Endothelial cell of umbilical vein (primary cell): ENCODE data around the gene AMFR. TPM values are rescaled to one million over a fixed set of nuclear protein-coding genes. Genes with fewer than 3 reads are reported as not detected.

Source experiments
- BruUV-seq: library from RNA; stranded (reverse); fragments of 400-500 nt; replicated peaks from 2 replicates; lab custom pipeline; 2021; lab: Mats Ljungman, UMichigan
- CTCF ChIA-PET: fragments of 300-600, 350-600 bp; sonication (Branson Sonifier 250); formaldehyde crosslinking; loops from one replicate; lab custom pipeline; 2021; ENCODE audit warnings: antibody characterized with exemption, inconsistent platforms; lab: Charles Lee
- POLR2A ChIA-PET: fragments of 300-600, 350-600 bp; sonication (Branson Sonifier 250); formaldehyde crosslinking; loops from one replicate; lab custom pipeline; 2021; ENCODE audit warnings: antibody characterized with exemption, inconsistent platforms; lab: Charles Lee
- DNase-seq: peaks from one replicate; pipeline ENCODE4 v3.0.0-alpha.2; 2011; ENCODE audit warnings: low read depth, low spot score
- FAIRE-seq: peaks from 2 replicates; lab custom pipeline; 2011; peaks lifted over from hg19 to GRCh38; lab: Jason Lieb, UNC
- H2AFZ ChIP-seq: 2 replicates; pipeline ENCODE4 v1.6.0; 2012; ENCODE audit warnings: low read depth, low read length, control low read depth, inconsistent platforms
- H3K27ac ChIP-seq: 2 replicates; pipeline ENCODE4 v1.5.1; 2011; ENCODE audit warnings: low read depth, mild to moderate bottlenecking, control low read depth, low read length, moderate library complexity; ENCODE audit not compliant: insufficient read depth
- H3K27me3 ChIP-seq, 2 experiments: 2 replicates each; pipeline versions ENCODE4 v1.6.0 to v1.6.1; 2011; ENCODE audit warnings: low read length in 2 of 2, mixed read lengths in 1 of 2; ENCODE audit not compliant: control insufficient read depth in 2 of 2, insufficient read depth in 2 of 2
- H3K36me3 ChIP-seq, 2 experiments: 2 replicates in 1 of 2; 3 replicates in 1 of 2; pipeline ENCODE4 v1.5.1; 2011; ENCODE audit warnings: low read length in 2 of 2, mild to moderate bottlenecking in 1 of 2, moderate library complexity in 1 of 2; ENCODE audit not compliant: control insufficient read depth in 2 of 2, insufficient read depth in 2 of 2; ENCODE audit errors: extremely low read depth in 1 of 2
- H3K4me1 ChIP-seq: 3 replicates; pipeline ENCODE4 v1.5.1; 2011; ENCODE audit warnings: mild to moderate bottlenecking, low read length; ENCODE audit not compliant: control insufficient read depth, insufficient read depth; ENCODE audit errors: extremely low read depth
- H3K4me2 ChIP-seq: 2 replicates; pipeline ENCODE4 v1.6.1; 2011; ENCODE audit warnings: low read length, control low read depth, mixed read lengths; ENCODE audit not compliant: insufficient read depth
- H3K4me3 ChIP-seq, 3 experiments: fragments of 200-600 bp in 1 of 3; sonication (generic), shearing (Covaris generic) in 1 of 3; replicated peaks in 1 of 3; 2 replicates each; pipeline ENCODE4 v1.5.1; 2011 to 2016; ENCODE audit warnings: control low read depth in 3 of 3, low read length in 3 of 3, mild to moderate bottlenecking in 2 of 3, inconsistent platforms in 1 of 3, low read depth in 1 of 3, moderate library complexity in 1 of 3; ENCODE audit not compliant: insufficient read depth in 1 of 3
- H3K79me2 ChIP-seq: 2 replicates; pipeline ENCODE4 v1.6.0; 2012; ENCODE audit warnings: low read length, inconsistent platforms; ENCODE audit not compliant: control insufficient read depth, insufficient read depth
- H3K9ac ChIP-seq: replicated peaks from 2 replicates; pipeline ENCODE3; 2011; ENCODE audit warnings: low read length, control low read depth; ENCODE audit not compliant: insufficient read depth; ENCODE audit errors: extremely low read depth
- H3K9me1 ChIP-seq: replicated peaks from 3 replicates; pipeline ENCODE4 v1.6.0; 2011; ENCODE audit warnings: mild to moderate bottlenecking, low read length; ENCODE audit not compliant: control insufficient read depth, insufficient read depth; ENCODE audit errors: extremely low read depth
- H3K9me3 ChIP-seq: replicated peaks from 2 replicates; pipeline ENCODE4 v1.5.1; 2012; ENCODE audit warnings: low read length, inconsistent platforms; ENCODE audit not compliant: control insufficient read depth, insufficient read depth
- H4K20me1 ChIP-seq: replicated peaks from 2 replicates; pipeline ENCODE3; 2011; ENCODE audit warnings: mild to moderate bottlenecking, low read length; ENCODE audit not compliant: control insufficient read depth, insufficient read depth; ENCODE audit errors: extremely low read depth
- EZH2 ChIP-seq: IDR thresholded peaks from 2 replicates; pipeline ENCODE4 v1.6.1; 2012; ENCODE audit warnings: borderline replicate concordance, low read depth, mild to moderate bottlenecking, moderate library complexity, low read length, inconsistent platforms; ENCODE audit not compliant: severe bottlenecking
- FOS ChIP-seq: IDR thresholded peaks from 2 replicates; pipeline ENCODE4 v1.6.1; 2011; ENCODE audit warnings: mild to moderate bottlenecking, low read length, moderate library complexity, borderline replicate concordance; ENCODE audit not compliant: insufficient read depth
- GATA2 ChIP-seq: IDR thresholded peaks from 2 replicates; pipeline ENCODE4 v1.7.0; 2011; ENCODE audit warnings: low read depth, mild to moderate bottlenecking, moderate library complexity, mixed read lengths, low read length; ENCODE audit not compliant: insufficient read length, insufficient read depth
- JUN ChIP-seq: IDR thresholded peaks from 2 replicates; pipeline ENCODE4 v1.6.1; 2011; ENCODE audit warnings: borderline replicate concordance, low read depth; ENCODE audit not compliant: insufficient read length, insufficient read depth
- MYC ChIP-seq: IDR thresholded peaks from one replicate; pipeline ENCODE4 v1.6.1; 2011; ENCODE audit warnings: mild to moderate bottlenecking, low read depth, low read length
- POLR2A ChIP-seq: IDR thresholded peaks from 2 replicates; pipeline ENCODE4 v1.6.1; 2012; ENCODE audit warnings: low read depth, mild to moderate bottlenecking, control low read depth, low read length
- POLR2AphosphoS5 ChIP-seq: IDR thresholded peaks from 2 replicates; pipeline ENCODE4 v1.6.1; 2012; ENCODE audit warnings: low read depth, mild to moderate bottlenecking, control low read depth, low read length, moderate library complexity; ENCODE audit not compliant: insufficient read depth
- dilution Hi-C: fragments of 300-500 bp; cut with MboI; formaldehyde crosslinking; loops from one replicate; pipeline ENCODE4 v1.15.0; 2019; ENCODE audit warnings: low sequenced_read_pairs; ENCODE audit not compliant: extremely low pct_ligation_motif_present
- intact Hi-C: fragments of 100-400 bp; cut with micrococcal nuclease; formaldehyde crosslinking; loops from one replicate; pipeline ENCODE4 v1.10.0; 2022
- polyA plus RNA-seq, 4 experiments: library from polyadenylated mRNA; depleted of rRNA in 3 of 4; stranded (reverse) in 3 of 4; unstranded in 1 of 4; fragments of >200 nt; gene quantifications; 2 replicates each; pipeline versions ENCODE4 v1.2.1 to v1.2.3, GENCODE V29; 2011 to 2012; ENCODE audit warnings: missing spikeins in 1 of 4
- total RNA-seq: library from RNA; stranded (reverse); gene quantifications from 2 replicates; pipeline ENCODE4 v1.2.3, GENCODE V29; 2021
- TF ChIP-seq, protein P1 (sequence below), 2 donors: IDR thresholded peaks; 1 replicate in 1 of 2; 2 replicates in 1 of 2; pipeline ENCODE4 v1.5.1; 2011; ENCODE audit warnings: low read length in 2 of 2, mild to moderate bottlenecking in 2 of 2, moderate library complexity in 2 of 2, control low read depth in 1 of 2, inconsistent platforms in 1 of 2, low read depth in 1 of 2; ENCODE audit not compliant: insufficient read depth in 1 of 2; ENCODE audit errors: extremely low read depth in 1 of 2
- TF ChIP-seq, protein P2 (sequence below): IDR thresholded peaks from 2 replicates; pipeline ENCODE4 v1.6.1; 2011; ENCODE audit not compliant: insufficient read depth, insufficient read length

AMFR gene
- total and polyA plus RNA-seq, 2 donors (not counting 3 experiments of a cell fraction or from before 2014, with no cell fraction given): 66.5 to 71.7 TPM

DNA sequence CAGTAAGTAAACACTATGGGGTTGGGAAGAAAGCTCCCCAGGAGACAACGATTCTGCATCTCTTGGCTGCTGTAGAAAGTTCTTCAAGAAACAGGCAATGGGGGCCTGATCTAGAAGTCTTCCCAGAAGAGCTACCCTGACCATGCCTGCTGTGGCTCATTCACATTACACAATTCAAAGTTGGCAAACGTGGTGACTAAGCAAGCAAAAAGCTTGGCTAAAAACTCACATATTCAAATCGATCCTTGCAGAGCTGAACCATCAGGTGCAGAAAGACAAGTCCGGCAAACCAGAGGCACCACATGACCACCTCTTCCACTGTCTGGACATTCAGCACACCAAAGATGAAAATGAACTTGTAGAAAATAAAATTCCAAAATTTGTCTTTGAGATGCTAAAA, 16.1 kb downstream of the AMFR start:
- FAIRE-seq: no peak
- peaks cover 14 to 18% of the 10 kb centered on the region in 2 experiments for H3K36me3 ChIP-seq

DNA sequence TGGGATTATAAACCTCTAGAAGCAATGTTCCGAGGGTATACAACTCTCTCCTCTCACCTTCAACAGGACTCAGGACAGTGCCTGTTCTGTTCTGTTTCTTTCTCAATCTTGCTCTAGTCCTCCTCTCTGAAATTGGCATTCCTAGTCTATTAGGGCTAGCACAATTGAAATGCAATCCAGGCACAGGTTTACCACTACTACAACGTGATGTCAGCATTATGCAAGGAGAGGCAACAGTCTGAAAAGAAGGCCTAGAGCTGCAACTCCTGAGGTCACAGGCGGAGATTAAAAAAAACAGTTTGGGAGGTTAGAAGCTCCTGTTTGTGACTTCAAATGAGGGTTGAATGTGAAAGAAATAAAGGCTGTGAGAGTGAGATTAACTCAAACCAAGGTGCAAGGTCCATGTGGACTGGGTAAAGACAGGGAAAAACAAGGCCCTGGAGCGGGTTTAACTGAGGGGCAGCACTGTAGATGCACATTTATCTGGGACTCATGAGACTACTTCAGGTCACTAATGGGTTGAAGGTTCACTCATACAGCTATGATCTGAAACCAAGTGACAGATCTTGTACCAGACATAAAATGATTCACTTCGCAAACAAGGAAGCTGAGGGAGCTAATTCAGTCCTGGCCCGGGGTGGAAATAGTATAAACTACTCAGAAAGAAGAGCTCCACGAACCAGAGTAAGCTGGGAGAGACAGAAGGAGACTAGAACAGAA, 16.8 kb downstream of the AMFR start:
- no TSS peak for BruUV-seq
- Histone ChIP-seq H3K27me3 (no peaks in the 10 kb centered on the region), H3K79me2 (no peaks in the 10 kb centered on the region), H3K9me1 (no peaks in the 10 kb centered on the region), H3K27ac (no peak overlapping the region), H2AFZ (no peak overlapping the region), H4K20me1 (no peaks in the 10 kb centered on the region), H3K9ac (no peak overlapping the region), H3K4me1 (no peaks in the 10 kb centered on the region), H3K4me2 (no peak overlapping the region), H3K9me3 (no peaks in the 10 kb centered on the region), H3K4me3 (no peak overlapping the region), H3K36me3 (peaks cover 14 to 18% of the 10 kb centered on the region in 2 experiments)
- TF ChIP-seq FOS (no peak), JUN (no peak), GATA2 (no peak), POLR2AphosphoS5 (no peak), EZH2 (no peak), MYC (no peak), POLR2A (no peak)
- TF ChIP-seq, protein P1, sequence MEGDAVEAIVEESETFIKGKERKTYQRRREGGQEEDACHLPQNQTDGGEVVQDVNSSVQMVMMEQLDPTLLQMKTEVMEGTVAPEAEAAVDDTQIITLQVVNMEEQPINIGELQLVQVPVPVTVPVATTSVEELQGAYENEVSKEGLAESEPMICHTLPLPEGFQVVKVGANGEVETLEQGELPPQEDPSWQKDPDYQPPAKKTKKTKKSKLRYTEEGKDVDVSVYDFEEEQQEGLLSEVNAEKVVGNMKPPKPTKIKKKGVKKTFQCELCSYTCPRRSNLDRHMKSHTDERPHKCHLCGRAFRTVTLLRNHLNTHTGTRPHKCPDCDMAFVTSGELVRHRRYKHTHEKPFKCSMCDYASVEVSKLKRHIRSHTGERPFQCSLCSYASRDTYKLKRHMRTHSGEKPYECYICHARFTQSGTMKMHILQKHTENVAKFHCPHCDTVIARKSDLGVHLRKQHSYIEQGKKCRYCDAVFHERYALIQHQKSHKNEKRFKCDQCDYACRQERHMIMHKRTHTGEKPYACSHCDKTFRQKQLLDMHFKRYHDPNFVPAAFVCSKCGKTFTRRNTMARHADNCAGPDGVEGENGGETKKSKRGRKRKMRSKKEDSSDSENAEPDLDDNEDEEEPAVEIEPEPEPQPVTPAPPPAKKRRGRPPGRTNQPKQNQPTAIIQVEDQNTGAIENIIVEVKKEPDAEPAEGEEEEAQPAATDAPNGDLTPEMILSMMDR (IDR thresholded peaks at IDR 0.05; ENCODE audit: extremely low read depth in 1 of 2, insufficient read depth in 1 of 2, low read depth in 1 of 2, low read length in 2 of 2): no peak
- TF ChIP-seq, protein P2, sequence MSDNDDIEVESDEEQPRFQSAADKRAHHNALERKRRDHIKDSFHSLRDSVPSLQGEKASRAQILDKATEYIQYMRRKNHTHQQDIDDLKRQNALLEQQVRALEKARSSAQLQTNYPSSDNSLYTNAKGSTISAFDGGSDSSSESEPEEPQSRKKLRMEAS: no peak
- CTCF ChIA-PET: interaction anchor here (1.2 kb wide), 1 partner anchor 9 kb away, joined by 3 read pairs; no protein-coding TSS in a partner anchor
- POLR2A ChIA-PET: no interaction called here
- no peak for FAIRE-seq
- DNase-seq: no peak
- dilution Hi-C loops: no loop called here
- intact Hi-C loops: no loop called here

More for the DNA sequence above, 16.1 kb downstream of the AMFR start:
- ChIA-PET POLR2A (no interaction called here), CTCF (interaction anchor here (1.2 kb wide), 1 partner anchor 9 kb away, joined by 3 read pairs; no protein-coding TSS in a partner anchor)
- Histone ChIP-seq H3K9ac (no peak overlapping the region), H3K27ac (no peak overlapping the region), H3K4me1 (no peaks in the 10 kb centered on the region), H3K4me3 (no peak overlapping the region), H3K79me2 (no peaks in the 10 kb centered on the region), H3K27me3 (no peaks in the 10 kb centered on the region), H3K4me2 (no peak overlapping the region), H4K20me1 (no peaks in the 10 kb centered on the region), H3K9me3 (no peaks in the 10 kb centered on the region), H2AFZ (no peak overlapping the region), H3K9me1 (no peaks in the 10 kb centered on the region)
- DNase-seq: no peak
- TF ChIP-seq, protein P2: no peak
- no peak for TF ChIP-seq MYC
- no peak for TF ChIP-seq POLR2AphosphoS5
- no peak for TF ChIP-seq FOS
- intact Hi-C loops (no loop called here), dilution Hi-C loops (no loop called here)
- BruUV-seq: no TSS peak
